HG03558 (cell line): Measurements from ENCODE around the gene SKOR2.

Experiments
- ATAC-seq: cut with Tn5 transposase; IDR thresholded peaks from one replicate; pipeline ENCODE4 v1.9.1; 2021; ENCODE audit warnings: moderate number of reproducible peaks; ENCODE audit not compliant: unreplicated experiment; ENCODE audit errors: extremely low read depth

Gene SKOR2, protein sequence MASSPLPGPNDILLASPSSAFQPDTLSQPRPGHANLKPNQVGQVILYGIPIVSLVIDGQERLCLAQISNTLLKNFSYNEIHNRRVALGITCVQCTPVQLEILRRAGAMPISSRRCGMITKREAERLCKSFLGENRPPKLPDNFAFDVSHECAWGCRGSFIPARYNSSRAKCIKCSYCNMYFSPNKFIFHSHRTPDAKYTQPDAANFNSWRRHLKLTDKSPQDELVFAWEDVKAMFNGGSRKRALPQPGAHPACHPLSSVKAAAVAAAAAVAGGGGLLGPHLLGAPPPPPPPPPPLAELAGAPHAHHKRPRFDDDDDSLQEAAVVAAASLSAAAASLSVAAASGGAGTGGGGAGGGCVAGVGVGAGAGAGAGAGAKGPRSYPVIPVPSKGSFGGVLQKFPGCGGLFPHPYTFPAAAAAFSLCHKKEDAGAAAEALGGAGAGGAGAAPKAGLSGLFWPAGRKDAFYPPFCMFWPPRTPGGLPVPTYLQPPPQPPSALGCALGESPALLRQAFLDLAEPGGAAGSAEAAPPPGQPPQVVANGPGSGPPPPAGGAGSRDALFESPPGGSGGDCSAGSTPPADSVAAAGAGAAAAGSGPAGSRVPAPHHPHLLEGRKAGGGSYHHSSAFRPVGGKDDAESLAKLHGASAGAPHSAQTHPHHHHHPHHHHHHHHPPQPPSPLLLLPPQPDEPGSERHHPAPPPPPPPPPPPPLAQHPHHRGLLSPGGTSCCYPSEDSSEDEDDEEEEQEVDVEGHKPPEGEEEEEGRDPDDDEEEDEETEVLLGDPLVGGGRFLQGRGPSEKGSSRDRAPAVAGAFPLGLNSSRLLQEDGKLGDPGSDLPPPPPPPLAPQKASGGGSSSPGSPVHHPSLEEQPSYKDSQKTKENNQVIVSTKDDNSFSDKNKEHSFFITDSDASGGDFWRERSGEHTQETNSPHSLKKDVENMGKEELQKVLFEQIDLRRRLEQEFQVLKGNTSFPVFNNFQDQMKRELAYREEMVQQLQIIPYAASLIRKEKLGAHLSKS

GRCh38 chr18:47251289-47252120, at the start of gene SKOR2:
SKOR2 (minus strand) TSS chr18:47251660; CDS start chr18:47249183, 2,477 bp downstream.
- ATAC-seq = no peak

GRCh38 chr18:47296462-47296861, 45.0 kb upstream of the SKOR2 start:
- no peak for ATAC-seq

- no peak for ATAC-seq
Measured at GRCh38 chr18:47294801-47295200, 43.3 kb upstream of the SKOR2 start.

- ATAC-seq = no peak
Measured at GRCh38 chr18:47288741-47289140, 37.3 kb upstream of the SKOR2 start.

DNA sequence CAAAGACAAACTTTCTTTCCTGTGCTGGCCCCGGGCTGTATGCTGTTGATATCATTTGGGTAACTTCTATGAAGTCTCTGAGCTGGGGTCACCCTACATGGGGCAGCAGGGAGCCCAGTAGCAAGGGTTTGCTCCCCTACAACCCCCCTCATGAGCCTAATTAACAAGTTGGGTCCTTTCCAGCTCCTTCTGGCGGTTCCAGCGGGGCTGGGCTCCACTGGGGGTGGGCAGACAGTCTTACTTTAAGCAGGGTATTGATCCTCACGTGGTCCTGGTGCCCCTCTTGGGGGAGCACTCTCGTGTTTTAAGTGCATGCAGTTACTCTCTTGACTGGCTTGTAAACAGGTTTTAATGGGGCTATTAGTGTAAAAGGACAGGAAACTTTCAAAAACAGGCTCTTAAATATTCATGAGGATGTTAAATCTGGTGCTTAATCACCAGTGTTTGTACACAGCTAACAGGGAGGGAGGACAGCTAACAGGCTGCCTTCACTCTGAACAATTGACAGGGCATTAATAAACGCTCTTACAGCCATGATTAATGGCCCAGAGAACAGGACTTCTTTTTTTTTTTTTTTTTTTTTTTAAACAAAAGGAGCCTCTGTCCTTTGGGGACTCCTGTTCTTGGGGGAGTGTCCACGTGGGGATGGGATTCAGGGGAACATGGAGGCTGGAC, 36.6 kb upstream of the SKOR2 start:
- no peak for ATAC-seq

- no peak for ATAC-seq
Measured at GRCh38 chr18:47286776-47287410, 35.4 kb upstream of the SKOR2 start.

- no peak for ATAC-seq
Measured at GRCh38 chr18:47285456-47285855, 34.0 kb upstream of the SKOR2 start.

DNA sequence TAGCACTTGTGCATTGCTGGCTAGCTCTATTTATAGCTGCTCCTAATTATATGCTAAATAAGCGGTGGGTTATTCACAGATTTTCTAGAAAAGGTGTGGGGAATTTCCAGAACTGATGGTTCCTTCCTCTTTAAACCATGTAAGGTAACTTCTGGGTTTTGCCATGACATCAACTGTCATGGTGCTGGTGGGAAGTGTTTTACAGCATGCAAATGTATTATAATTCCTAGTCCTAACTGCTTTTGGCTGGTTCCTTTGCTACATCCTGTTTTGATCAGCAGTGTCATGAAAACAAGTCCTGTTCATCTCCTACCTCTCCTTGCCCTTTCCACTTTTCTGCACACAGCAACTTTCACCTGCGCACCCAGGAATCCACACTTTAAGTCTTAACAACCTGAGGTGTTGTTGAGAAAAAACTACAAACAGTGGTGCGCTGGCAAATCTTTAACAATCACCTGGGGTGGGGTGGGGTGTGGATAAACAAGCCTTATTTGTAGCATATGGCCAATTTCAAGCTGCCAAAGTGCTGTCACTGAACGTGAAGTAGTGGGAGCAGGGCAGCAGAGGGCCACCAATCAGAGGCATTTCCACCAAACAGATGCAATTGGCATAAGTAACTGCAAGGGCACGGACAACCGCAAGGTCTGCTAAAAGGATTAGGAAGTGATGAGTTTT, 33.4 kb upstream of the SKOR2 start:
- no peak for ATAC-seq

DNA sequence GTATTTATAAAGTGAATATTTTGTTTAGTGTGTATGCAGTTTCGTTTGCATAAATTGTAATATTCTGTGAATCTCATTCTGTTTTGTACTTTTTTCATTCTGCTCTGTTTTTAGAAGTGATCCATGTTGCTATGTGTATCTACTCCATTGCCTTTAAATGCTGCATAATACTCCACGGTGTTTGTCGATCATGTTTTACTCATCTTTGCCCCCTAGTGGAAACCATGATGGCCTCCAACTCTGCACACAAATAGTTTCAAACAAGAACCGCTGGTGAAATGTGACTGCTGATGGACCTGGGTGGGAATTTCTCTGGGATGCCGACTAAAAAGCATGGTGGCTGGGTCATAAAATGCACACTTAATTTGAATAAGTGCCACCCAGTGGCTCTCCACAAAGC, 32.0 kb upstream of the SKOR2 start:
- no peak for ATAC-seq

GRCh38 chr18:47280121-47280520, 28.7 kb upstream of the SKOR2 start:
- no peak for ATAC-seq

DNA sequence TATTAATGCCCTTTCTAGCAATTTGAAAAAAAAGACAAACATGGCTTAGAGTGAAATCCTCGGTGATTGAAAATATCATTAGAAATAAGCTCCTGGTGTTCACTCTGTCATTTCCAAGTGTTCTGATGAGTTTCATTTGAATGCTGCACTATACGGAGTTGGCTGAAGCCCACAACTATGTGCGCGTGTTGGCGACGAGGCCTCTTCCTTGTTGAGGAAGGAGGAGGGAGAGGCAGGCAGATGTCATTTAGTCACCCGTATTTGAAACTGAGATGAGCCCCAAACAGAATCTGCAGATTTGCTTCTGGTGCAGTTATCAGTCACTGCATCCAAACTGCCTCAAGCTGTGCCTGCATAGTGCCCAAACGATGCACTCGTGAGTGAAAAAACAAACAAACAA, 23.5 kb upstream of the SKOR2 start:
- ATAC-seq = no peak

DNA sequence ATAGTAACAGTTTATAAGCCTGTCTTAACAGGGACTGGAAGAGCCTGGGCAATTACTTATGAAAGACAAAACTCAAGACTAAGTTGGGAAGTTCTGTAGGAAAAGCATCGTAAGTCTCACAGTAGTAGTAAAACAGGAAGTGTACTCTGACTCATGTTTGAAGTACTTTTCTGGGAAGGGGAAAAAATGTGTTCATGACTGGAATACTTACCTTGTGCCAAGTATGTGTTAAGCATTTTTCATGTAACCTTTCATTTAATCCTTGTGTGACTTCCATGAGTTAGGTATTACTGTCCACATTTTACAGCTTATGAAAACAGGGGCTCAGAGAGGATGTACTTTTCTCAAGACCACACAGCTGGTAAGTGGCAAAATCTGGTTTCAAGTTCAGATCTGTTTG, 13.7 kb upstream of the SKOR2 start:
- no peak for ATAC-seq

- ATAC-seq = no peak
Measured at GRCh38 chr18:47264308-47264700, 12.8 kb upstream of the SKOR2 start.

GRCh38 chr18:47263430-47264307, 12.2 kb upstream of the SKOR2 start:
- ATAC-seq = no peak

GRCh38 chr18:47263150-47263429, 11.6 kb upstream of the SKOR2 start:
- no peak for ATAC-seq

- ATAC-seq = no peak
Measured at GRCh38 chr18:47262301-47263149, 11.1 kb upstream of the SKOR2 start.

DNA sequence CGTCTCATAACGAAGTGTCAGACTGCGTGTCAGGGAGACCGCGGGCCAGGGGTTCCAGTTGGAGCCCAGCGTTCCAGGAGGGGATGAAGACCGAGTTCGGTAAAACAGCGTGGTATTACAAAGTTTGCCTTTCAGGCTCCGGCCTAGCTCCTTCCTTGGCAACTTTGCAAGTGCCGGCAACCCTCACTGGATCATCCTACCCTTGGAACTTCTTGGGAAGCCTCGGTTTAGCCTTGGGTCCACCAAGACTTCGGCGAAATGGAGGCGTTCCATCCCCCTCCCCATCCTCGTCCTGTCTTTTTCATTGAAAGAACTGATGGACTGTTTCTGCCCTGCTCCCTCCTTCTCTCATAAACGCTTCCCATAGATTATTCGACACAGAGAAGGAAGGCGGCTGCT, 10.4 kb upstream of the SKOR2 start:
- no peak for ATAC-seq
